ENCODE measurements around the gene LRGUK.

DNA sequence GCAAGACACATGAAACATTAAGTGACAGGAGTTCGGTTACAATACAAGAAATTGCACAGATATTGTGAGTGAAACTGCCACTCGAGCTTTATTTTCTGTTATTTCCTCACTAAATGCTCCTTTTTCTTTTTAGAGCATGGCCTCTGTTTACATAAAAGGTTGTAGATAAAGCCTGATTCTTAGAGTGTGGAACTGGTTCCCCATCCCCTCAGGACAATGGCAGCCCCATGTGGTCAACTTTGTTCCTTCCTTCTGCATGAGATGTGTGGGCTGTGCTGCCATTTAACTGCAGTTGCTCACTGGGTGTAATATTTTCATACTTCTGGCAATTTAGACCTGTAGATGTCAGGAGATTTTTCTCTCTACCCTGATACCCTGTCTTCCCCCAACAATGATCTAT, 70.2 kb downstream of the LRGUK start:
- TF ChIP-seq POLR2A (IDR thresholded peaks at IDR 0.05; ENCODE audit: control extremely low read depth in 1 of 2, low read depth in 2 of 2, low read length in 2 of 2) (no peak), SUZ12 (IDR thresholded peaks at IDR 0.05; ENCODE audit: low read length) (no peak), MAFK (IDR thresholded peaks at IDR 0.05; ENCODE audit: low read depth, low read length) (no peak), TCF12 (IDR thresholded peaks at IDR 0.05; ENCODE audit: low read depth, low read length) (no peak)
- TF ChIP-seq, protein P1, sequence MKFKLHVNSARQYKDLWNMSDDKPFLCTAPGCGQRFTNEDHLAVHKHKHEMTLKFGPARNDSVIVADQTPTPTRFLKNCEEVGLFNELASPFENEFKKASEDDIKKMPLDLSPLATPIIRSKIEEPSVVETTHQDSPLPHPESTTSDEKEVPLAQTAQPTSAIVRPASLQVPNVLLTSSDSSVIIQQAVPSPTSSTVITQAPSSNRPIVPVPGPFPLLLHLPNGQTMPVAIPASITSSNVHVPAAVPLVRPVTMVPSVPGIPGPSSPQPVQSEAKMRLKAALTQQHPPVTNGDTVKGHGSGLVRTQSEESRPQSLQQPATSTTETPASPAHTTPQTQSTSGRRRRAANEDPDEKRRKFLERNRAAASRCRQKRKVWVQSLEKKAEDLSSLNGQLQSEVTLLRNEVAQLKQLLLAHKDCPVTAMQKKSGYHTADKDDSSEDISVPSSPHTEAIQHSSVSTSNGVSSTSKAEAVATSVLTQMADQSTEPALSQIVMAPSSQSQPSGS (IDR thresholded peaks at IDR 0.05; ENCODE audit: low read length), result no peak
- TF ChIP-seq, protein P2, sequence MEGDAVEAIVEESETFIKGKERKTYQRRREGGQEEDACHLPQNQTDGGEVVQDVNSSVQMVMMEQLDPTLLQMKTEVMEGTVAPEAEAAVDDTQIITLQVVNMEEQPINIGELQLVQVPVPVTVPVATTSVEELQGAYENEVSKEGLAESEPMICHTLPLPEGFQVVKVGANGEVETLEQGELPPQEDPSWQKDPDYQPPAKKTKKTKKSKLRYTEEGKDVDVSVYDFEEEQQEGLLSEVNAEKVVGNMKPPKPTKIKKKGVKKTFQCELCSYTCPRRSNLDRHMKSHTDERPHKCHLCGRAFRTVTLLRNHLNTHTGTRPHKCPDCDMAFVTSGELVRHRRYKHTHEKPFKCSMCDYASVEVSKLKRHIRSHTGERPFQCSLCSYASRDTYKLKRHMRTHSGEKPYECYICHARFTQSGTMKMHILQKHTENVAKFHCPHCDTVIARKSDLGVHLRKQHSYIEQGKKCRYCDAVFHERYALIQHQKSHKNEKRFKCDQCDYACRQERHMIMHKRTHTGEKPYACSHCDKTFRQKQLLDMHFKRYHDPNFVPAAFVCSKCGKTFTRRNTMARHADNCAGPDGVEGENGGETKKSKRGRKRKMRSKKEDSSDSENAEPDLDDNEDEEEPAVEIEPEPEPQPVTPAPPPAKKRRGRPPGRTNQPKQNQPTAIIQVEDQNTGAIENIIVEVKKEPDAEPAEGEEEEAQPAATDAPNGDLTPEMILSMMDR (IDR thresholded peaks at IDR 0.05; ENCODE audit: control extremely low read depth in 1 of 3, insufficient read depth in 1 of 3, low read depth in 1 of 3, low read length in 3 of 3), result no peak
